Epithelial cell of esophagus (primary cell): Measurements from ENCODE around the gene AZIN2.

ENCODE experiments used
- DNase-seq: peaks from one replicate; pipeline ENCODE4 v3.0.0; 2010; ENCODE audit warnings: low read depth
- H3K4me3 ChIP-seq: 2 replicates; pipeline ENCODE4 v1.5.1; 2011; ENCODE audit warnings: mild to moderate bottlenecking, low read length, control low read depth
- CTCF ChIP-seq: IDR thresholded peaks from 2 replicates; pipeline ENCODE4 v1.5.1; 2011; ENCODE audit warnings: low read depth, mild to moderate bottlenecking, low read length, control low read depth, inconsistent platforms; ENCODE audit not compliant: insufficient read depth; ENCODE audit errors: missing control alignments

The AZIN2 gene

GRCh38 chr1:33146003-33146402, 65.0 kb downstream of the AZIN2 start:
- DNase-seq, result no peak
- TF ChIP-seq CTCF, result no peak
- no peak overlapping the region for H3K4me3 ChIP-seq

- TF ChIP-seq CTCF, result no peak
- no peak overlapping the region for H3K4me3 ChIP-seq
- DNase-seq, result no peak
Measured at GRCh38 chr1:33147275-33147996, 66.5 kb downstream of the AZIN2 start.

- TF ChIP-seq CTCF, result peak; percentile 41
- H3K4me3 ChIP-seq, result no peak overlapping the region
- peak; percentile 43 for DNase-seq
Measured at GRCh38 chr1:33147997-33148314, 67.0 kb downstream of the AZIN2 start.

- no peak for TF ChIP-seq CTCF
- no peak overlapping the region for H3K4me3 ChIP-seq
- no peak for DNase-seq
Measured at GRCh38 chr1:33148615-33149014, 67.7 kb downstream of the AZIN2 start.

- peak; percentile 27 for DNase-seq
- H3K4me3 ChIP-seq, result no peak overlapping the region
- TF ChIP-seq CTCF, result no peak
Measured at GRCh38 chr1:33149453-33150190, 68.7 kb downstream of the AZIN2 start.

GRCh38 chr1:33150522-33150921, 69.6 kb downstream of the AZIN2 start:
- no peak for TF ChIP-seq CTCF
- no peak for DNase-seq
- H3K4me3 ChIP-seq, result no peak overlapping the region
